ENCODE measurements around the gene MAB21L4.

MAB21L4 gene

DNA sequence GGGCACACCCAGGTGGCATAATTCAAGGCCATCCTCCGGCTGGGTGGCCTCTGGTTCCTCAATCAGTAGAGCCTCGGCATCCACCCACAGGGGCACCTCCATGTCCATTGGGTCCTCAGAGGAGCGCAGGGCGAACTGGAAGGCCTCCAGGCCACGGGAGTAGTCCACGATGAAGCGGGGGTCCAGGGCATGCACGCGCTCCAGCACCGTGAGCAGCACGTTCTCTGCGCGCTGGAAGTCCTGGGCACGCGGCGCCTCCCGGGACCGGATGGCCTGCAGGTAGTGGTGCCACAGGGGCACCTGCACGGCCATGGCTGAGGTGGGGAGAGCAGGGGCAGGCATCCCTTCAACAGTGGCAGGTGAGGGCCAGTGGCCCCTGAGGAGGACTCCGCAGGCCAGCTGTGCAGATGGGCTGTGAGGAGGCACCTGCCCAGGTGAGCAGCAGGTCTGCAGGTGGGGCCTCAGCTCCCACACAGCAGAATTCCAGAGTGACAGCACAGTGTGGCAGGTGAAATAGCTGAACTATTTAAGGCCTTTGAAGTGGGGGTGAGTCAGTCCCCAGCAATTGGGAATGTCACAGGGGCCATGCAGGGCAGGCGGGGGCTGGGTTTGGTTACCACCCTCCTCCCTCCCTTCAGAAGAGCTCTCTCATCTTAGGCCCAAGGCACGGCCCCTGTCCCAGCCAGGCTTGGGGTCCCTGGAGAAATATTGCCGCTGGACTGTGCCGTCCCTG lies at the start of gene MAB21L4:
Gene MAB21L4 (minus strand): TSS at position 501 of the 733 bp plus-strand sequence. CDS start 159 bp downstream, at position 342.
- Mint-ChIP-seq H3K4me1 (no peaks in the 10 kb centered on the region), H3K27ac (no peak within 1 kb of the TSS), H3K9me3 (no peaks in the 10 kb centered on the region), H3K36me3 (no peaks in the 10 kb centered on the region), H3K4me3 (no peak within 1 kb of the TSS), H3K27me3 (peaks cover 8% of the 10 kb centered on the region)
- DNase-seq, result no peak
- CTCF ChIA-PET, result no interaction called here

DNA sequence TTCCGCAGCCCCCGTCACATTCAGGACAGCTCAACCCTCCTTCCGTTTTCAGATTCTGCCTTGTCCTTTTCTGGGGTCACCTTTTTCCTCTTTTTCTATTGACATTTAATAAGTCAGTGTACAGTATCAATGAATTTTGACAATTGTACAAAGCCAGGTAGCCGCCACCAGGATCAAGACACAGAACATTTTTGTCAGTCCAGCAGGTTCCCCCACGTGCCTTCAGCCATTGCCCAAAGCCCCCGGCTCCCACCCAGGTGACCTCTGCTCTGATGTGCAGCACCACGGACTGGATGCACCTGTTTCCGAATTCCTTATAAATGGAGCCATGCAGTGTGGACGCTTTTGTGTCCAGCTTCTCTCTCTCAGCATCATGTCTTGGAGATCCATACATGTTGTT lies 40.1 kb upstream of the MAB21L4 start:
- DNase-seq, result no peak

DNA sequence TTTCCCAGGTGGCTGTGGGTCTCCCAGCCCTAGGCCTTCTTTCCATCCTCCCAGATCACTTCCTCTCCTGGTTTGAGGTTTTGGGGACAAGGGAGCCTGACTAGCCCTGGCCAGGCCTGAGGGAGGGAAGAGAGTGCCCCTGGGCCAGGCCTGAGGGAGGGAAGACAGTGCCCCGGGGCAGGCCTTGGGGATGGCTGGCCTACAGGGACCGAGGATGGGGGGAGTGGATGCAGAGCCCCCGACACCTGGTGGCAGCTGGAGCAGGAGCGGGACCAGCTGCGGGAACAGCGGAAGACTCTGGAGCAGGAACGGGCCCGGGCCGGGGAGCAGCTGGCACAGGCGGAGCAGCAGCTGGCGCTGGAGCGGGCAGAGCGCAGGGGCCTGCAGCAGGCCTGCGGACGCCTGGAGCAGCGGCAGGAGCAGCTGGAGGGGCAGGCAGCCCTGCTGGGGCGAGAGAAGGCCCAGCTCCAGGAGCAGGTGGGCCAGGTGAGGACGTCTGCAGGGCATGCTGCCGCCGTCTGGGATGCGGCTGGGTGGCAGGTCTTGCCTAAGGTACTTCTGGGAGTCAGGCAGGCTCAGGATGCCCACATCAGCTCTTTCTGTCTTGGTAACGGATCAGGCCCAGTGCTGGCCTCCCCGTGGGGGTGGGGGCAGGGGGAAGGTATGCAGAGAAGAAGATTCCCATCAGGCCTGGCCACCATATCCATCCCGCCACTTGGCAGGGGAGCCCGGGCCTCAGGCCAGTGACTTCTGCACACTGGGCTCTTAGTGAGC lies 39.3 kb upstream of the MAB21L4 start:
- H3K9me3 Mint-ChIP-seq, result no peaks in the 10 kb centered on the region
- H3K4me3 Mint-ChIP-seq, result no peak overlapping the region
- H3K36me3 Mint-ChIP-seq, result no peaks in the 10 kb centered on the region
- H3K27ac Mint-ChIP-seq, result no peak overlapping the region
- CTCF ChIA-PET, result no interaction called here
- no peaks in the 10 kb centered on the region for H3K4me1 Mint-ChIP-seq
- no peak for DNase-seq
- peaks cover 10% of the 10 kb centered on the region for H3K27me3 Mint-ChIP-seq

More for the DNA sequence above, 40.1 kb upstream of the MAB21L4 start:
- Mint-ChIP-seq H3K9me3 (no peaks in the 10 kb centered on the region), H3K27ac (no peak overlapping the region), H3K4me1 (no peaks in the 10 kb centered on the region), H3K27me3 (peaks cover 17% of the 10 kb centered on the region), H3K4me3 (no peak overlapping the region), H3K36me3 (no peaks in the 10 kb centered on the region)
- CTCF ChIA-PET, result no interaction called here

DNA sequence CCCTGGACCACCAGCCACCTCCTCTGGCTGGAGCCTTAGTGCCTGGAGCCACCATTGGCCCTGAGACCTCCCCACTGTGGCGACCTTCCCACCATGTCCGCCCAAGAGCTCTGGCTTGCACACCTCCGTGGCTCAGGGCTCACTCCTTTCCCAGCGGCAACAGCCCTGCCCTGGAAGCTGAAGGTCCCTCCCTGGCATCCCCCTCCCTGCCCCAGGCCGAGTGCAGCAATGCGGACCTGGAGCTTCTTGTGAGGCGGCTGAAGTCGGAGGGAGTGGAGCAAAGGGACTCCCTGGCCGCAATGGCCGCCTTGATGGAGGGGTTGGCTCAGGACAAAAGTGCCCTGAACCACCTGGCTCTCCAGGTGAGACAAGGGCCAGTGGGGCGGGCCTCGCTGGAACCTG lies 38.7 kb upstream of the MAB21L4 start:
- Mint-ChIP-seq H3K4me1 (no peaks in the 10 kb centered on the region), H3K27me3 (peaks cover 6% of the 10 kb centered on the region), H3K4me3 (no peak overlapping the region), H3K36me3 (no peaks in the 10 kb centered on the region), H3K27ac (no peak overlapping the region), H3K9me3 (no peaks in the 10 kb centered on the region)
- no peak for DNase-seq
- CTCF ChIA-PET, result no interaction called here

DNA sequence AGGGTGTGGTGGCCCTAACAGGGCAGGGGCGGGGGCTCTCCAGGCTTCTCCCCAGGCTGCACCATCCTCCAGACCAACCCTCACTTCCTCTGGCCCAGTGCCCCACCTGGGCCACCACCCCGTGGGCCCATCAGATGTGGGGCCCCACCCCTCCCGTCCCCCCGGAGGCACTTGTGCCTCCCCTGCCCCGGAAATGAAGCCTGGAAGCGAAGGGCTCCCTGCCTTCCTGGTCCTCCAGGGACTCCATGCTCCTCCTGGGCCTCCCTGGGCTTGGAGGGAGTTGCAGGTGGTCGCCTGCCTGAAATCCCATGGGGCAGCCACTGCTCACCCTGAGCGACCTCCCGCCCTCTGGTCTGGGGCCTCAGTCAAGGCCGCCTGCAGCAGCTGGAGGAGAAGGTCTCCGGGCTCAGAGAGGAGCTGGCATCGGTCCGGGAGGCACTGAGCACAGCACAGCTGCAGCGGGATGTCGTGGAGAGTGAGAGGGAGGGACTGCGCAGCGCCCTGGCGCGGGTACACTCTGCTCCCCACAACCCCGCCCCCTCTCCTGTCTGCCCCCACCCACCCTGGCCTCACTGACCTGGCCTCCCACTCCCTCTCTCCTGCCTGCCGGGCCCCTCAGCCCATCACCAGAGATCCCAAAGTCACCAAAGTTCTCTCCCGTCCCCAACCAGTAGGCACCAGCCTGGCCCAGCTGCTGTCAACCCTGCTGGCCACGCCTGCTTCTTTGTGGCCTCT lies 38.2 kb upstream of the MAB21L4 start:
- H3K9me3 Mint-ChIP-seq, result no peaks in the 10 kb centered on the region
- H3K4me3 Mint-ChIP-seq, result no peak overlapping the region
- H3K27ac Mint-ChIP-seq, result no peak overlapping the region
- CTCF ChIA-PET, result no interaction called here
- no peaks in the 10 kb centered on the region for H3K4me1 Mint-ChIP-seq
- no peaks in the 10 kb centered on the region for H3K36me3 Mint-ChIP-seq
- DNase-seq, result no peak
- peaks cover 6% of the 10 kb centered on the region for H3K27me3 Mint-ChIP-seq

DNA sequence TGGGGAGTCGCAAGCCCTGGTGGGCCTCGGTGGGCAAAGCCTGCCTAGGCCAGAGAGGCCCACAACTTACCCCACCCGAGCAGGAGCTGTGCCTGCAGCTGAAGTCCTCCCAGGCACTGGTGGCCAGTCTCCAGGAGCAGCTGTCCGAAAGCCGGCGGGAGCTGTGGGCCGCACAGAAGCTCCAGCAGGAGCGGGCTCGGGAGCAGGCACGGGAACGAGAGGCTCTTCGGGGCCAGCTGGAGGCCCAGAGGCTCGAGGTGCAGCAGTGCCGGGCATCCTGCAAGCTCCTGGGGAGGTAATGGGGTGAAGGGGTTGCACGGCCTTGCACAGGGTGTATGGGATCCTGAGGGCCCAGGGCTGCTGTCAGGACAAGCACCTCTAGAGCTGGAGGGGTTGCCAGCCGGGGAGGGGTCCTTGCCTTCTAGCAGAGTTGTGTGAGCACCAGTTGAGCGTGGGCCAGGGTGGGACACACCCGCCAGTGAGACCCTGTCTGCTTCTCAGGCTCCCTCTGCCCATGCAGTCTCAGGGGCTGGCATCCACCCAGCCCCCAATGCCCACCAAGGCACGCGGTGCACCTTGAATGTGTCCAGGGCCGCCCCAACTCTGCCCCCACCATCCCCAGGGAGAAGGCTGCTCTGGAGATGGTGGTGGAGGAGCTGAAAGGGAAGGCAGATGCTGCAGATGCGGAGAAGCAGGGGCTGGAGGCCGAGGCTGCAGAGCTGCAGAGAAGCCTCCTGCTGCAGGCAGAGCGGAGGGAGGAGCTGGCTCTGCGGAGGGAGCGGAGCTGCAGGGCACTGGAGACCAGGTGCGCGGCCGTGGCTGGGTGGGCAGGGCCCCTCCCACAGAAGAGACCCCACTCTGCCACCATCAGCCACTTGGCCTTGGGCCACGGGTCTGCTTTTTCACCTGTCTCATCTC lies 37.4 kb upstream of the MAB21L4 start:
- DNase-seq, result no peak
- no peak overlapping the region for H3K27ac Mint-ChIP-seq
- no peaks in the 10 kb centered on the region for H3K9me3 Mint-ChIP-seq
- CTCF ChIA-PET, result no interaction called here
- H3K4me3 Mint-ChIP-seq, result no peak overlapping the region
- no peaks in the 10 kb centered on the region for H3K4me1 Mint-ChIP-seq
- no peaks in the 10 kb centered on the region for H3K36me3 Mint-ChIP-seq
- peaks cover 9% of the 10 kb centered on the region for H3K27me3 Mint-ChIP-seq

DNA sequence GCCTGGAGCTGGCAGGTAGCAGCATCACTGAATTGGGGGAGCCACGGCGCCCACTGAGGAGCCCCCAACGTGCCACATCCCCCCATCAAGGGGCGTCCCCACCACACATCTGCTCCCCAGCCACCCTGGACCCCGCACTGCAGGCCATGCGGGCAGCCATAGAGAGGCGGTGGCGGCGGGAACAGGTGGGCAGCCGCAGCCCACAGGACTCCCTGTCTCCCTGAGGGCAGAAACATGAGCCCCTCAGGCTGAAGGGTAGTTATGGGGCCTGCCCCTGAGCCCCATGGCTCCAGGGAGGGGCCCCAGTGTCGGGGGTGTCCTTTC lies 36.7 kb upstream of the MAB21L4 start:
- Mint-ChIP-seq H3K27me3 (peaks cover 6% of the 10 kb centered on the region), H3K4me1 (no peaks in the 10 kb centered on the region), H3K9me3 (no peaks in the 10 kb centered on the region), H3K27ac (no peak overlapping the region), H3K4me3 (no peak overlapping the region), H3K36me3 (no peaks in the 10 kb centered on the region)
- no peak for DNase-seq
- CTCF ChIA-PET, result no interaction called here

DNA sequence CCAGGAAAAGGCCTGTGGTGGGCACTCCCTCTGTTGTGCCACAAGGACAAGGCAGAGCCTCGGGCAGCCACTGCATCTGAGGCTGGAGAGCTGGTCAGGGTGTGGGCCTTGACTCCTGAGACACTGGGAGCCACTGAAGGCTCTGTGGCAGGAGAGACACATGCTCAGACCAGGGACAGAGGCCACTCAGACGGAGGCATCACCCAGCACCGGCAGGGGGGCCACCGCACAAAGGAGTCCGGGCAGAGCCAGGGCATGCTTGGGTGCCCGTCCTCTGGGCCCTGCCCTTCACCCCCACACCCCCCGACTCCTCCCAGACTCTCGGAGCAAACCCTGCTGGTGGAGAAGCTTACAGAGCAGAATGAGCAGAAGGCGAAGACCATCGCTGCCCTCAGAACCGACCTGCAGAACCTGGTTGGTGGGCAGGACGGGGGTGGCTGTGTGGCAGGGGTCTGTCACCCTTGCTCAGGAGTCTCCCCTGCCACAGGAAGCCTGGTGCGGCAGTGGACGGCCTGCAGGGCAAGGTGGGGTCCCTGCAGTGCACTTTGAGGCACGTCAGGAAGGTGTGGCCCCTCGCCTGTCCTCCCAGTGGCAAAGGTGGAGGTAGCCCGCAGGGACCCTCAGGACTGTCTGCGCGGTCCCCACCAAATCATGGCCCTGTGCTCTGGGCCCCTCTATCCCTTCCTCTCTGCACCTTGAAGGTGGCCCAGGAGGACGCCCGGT lies 36.2 kb upstream of the MAB21L4 start:
- Mint-ChIP-seq H3K36me3 (no peaks in the 10 kb centered on the region), H3K9me3 (no peaks in the 10 kb centered on the region), H3K27me3 (peaks cover 3% of the 10 kb centered on the region), H3K4me1 (no peaks in the 10 kb centered on the region), H3K27ac (no peak overlapping the region), H3K4me3 (no peak overlapping the region)
- no peak for DNase-seq
- CTCF ChIA-PET, result no interaction called here

DNA sequence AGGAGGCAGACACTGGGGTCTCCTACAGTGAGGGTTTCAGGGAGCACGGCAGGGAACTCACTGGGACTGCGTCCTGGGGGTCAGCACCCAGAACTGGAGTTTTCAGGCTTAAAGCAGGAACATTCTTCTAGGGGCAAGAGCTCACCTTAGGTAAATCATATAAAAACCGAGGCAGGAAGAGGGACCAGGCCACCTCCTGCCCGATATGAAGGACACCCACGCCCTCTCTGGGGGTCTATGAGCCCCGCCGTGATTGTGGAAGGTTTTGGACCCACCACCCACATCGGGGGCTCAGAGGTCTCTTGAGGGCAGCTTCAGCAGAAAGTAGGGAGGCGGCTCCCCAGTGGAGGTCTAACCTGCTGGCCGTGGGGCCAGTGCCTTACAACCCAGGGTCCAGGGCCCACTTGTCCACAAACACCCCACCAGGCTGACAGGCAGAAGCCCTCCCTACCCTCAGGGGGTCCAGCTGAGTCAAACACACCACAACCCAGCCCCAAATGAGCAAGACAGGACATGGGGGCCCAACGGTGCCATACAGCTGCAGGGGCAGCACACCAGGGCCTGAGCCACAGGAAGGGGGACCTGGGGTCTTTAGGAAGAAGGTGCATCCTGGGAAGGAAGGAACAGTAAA lies 35.5 kb upstream of the MAB21L4 start:
- H3K27me3 Mint-ChIP-seq, result peaks cover 9% of the 10 kb centered on the region
- DNase-seq, result no peak

DNA sequence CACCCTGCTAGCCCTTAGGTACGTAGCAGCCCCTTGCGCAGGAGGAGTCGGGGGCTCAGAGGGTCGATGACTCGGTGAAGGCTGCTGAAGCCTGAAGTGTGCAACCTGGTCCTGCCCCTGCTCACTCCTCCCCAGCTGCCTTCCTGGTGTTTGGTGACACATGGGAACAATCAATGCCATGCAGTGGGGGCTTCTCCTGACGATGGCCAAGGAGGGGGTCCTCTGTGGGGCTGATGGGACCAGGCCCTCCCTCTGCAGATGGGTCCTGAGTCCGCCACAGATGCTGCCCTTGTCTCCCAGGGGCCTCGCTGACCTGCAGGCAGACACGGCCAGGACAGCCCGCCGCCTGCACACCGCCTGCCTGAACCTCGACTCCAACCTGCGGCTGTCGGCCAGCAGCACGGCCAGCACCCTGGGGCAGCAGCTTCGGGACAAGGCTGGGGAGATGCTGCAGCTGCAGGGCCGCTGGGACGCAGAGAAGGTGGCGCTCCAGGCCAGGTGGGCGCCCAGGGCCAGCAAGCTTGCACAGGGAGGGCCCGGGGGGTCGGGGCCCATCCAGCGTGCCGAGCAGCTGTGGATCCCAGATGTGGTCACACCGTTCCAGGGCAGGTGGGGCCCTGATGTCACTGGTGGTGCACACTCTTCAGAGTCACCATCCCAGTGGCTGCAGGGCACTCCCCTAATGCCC lies 34.8 kb upstream of the MAB21L4 start:
- Mint-ChIP-seq H3K27me3 (peaks cover 9% of the 10 kb centered on the region), H3K9me3 (no peaks in the 10 kb centered on the region), H3K4me3 (no peak overlapping the region), H3K27ac (no peak overlapping the region), H3K36me3 (no peaks in the 10 kb centered on the region), H3K4me1 (no peaks in the 10 kb centered on the region)
- DNase-seq, result no peak
- CTCF ChIA-PET, result interaction anchor here (1.6 kb wide), 1 partner anchor 16 kb away, joined by 5 read pairs; no protein-coding TSS in a partner anchor

More for the DNA sequence above, 35.5 kb upstream of the MAB21L4 start:
- H3K4me3 Mint-ChIP-seq, result no peak overlapping the region
- H3K9me3 Mint-ChIP-seq, result no peaks in the 10 kb centered on the region
- no peak overlapping the region for H3K27ac Mint-ChIP-seq
- no peaks in the 10 kb centered on the region for H3K4me1 Mint-ChIP-seq
- no peaks in the 10 kb centered on the region for H3K36me3 Mint-ChIP-seq
- CTCF ChIA-PET, result interaction anchor here (1.6 kb wide), 1 partner anchor 17 kb away, joined by 5 read pairs; no protein-coding TSS in a partner anchor

DNA sequence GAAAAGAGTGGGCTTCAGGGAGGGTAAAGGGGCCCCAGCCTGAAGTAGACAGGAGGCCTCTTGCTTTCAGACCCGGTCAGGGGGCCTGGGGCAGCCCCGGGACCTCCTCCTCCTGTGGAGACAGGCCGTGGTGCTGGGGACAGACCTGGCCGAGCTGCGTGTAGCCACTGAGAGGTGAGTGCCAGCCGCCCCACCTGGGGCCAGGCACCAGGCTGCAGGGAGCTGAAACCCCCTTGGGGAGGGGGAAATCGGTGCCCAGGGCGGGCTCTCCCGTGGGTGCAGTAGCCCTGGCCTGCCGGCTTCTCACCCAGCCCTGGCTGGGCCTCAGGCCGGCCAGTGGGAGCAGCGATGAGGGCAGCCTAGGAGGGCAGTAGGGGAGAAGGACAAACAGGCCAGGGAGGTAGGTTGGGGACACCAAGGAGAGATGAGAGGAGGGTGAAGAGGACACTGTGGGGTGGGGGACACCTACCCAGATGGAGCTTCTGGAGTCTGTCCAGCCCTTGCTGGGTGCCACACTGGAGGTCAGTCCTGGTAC lies 34.2 kb upstream of the MAB21L4 start:
- CTCF ChIA-PET, result interaction anchor here (1.6 kb wide), 1 partner anchor 15 kb away, joined by 5 read pairs; no protein-coding TSS in a partner anchor
- Mint-ChIP-seq H3K27me3 (peaks cover 9% of the 10 kb centered on the region), H3K36me3 (no peaks in the 10 kb centered on the region), H3K4me1 (no peaks in the 10 kb centered on the region), H3K9me3 (no peaks in the 10 kb centered on the region), H3K27ac (no peak overlapping the region), H3K4me3 (no peak overlapping the region)
- no peak for DNase-seq

DNA sequence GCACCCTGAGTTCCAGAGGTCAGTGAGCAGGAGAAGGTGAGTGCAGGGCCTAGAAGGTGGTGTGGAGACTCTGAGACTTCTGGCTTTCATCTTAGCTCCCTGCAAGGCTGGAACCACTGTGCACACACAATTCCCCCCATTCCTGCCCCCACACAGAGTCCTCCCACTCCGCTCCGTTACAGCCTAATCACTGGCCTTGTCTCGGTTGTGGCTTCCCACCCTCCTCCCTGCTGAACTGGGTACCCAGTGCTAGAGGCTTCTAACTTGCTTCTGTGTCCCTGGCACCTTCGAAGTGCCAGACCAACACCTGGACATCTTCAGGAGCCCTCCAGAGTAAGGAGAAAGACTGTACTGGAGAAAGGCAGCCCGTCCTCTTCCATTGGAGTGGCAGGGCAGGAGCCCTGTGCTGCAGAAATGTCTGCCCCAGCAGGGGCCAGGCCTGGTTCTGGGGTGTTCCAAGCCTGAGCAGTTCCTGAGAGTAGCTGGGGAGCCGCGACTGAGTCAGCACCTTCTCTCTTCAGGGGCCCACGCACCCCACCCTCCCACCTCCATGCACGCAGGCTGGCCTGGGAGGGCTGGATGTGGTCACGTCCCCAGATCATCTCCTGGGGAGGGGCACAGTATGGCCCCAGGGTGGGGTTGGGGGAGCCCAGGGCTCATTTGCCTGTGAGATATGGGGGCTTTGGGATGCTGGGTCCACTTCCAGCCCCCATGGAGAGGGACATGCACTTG lies 33.6 kb upstream of the MAB21L4 start:
- no peaks in the 10 kb centered on the region for H3K36me3 Mint-ChIP-seq
- H3K27me3 Mint-ChIP-seq, result peaks cover 9% of the 10 kb centered on the region
- H3K27ac Mint-ChIP-seq, result no peak overlapping the region
- H3K4me1 Mint-ChIP-seq, result no peaks in the 10 kb centered on the region
- H3K4me3 Mint-ChIP-seq, result no peak overlapping the region
- no peak for DNase-seq
- CTCF ChIA-PET, result no interaction called here
- no peaks in the 10 kb centered on the region for H3K9me3 Mint-ChIP-seq

Data from activated naive CD4-positive, alpha-beta T cell treated with anti-CD3 and anti-CD28 coated beads, Interleukin-2, amount 10 ng/mL, durations not matched to agents 7 days and 5 days (primary cell).